Fibroblast of lung (primary cell): ENCODE results near the gene CHD9. TPM values are rescaled to one million over a fixed set of nuclear protein-coding genes. Genes with fewer than 3 reads are reported as not detected.

ENCODE experiments used
- DNase-seq, 2 donors: peaks; one replicate each; pipeline versions ENCODE4 v3.0.0 to v3.0.0-alpha.2; 2010; ENCODE audit warnings: low read depth in 2 of 2
- H2AFZ ChIP-seq: 2 replicates; pipeline ENCODE4 v1.5.1; 2012; ENCODE audit warnings: low read length, control low read depth, inconsistent platforms
- H3K27ac ChIP-seq: 2 replicates; pipeline ENCODE4 v1.5.1; 2011; ENCODE audit warnings: low read length, control low read depth; ENCODE audit not compliant: insufficient read depth
- H3K27me3 ChIP-seq: 2 replicates; pipeline ENCODE4 v1.5.1; 2011; ENCODE audit warnings: mild to moderate bottlenecking, low read length; ENCODE audit not compliant: control insufficient read depth, insufficient read depth
- H3K36me3 ChIP-seq: 2 replicates; pipeline ENCODE4 v1.5.1; 2011; ENCODE audit warnings: low read length; ENCODE audit not compliant: control insufficient read depth, insufficient read depth
- H3K4me1 ChIP-seq: 2 replicates; pipeline ENCODE4 v1.5.1; 2011; ENCODE audit warnings: low read length; ENCODE audit not compliant: control insufficient read depth, insufficient read depth; ENCODE audit errors: extremely low read depth
- H3K4me2 ChIP-seq: 2 replicates; pipeline ENCODE4 v1.5.1; 2011; ENCODE audit warnings: low read length, control low read depth; ENCODE audit not compliant: insufficient read depth; ENCODE audit errors: extremely low read depth
- H3K4me3 ChIP-seq, 4 experiments: fragments of 200-600 bp in 1 of 4; sonication (generic) in 1 of 4; replicated peaks in 1 of 4; 2 replicates each; pipeline ENCODE4 v1.5.1; 2011 to 2016; ENCODE audit warnings: low read length in 4 of 4, low read depth in 3 of 4, mild to moderate bottlenecking in 3 of 4, control low read depth in 2 of 4, inconsistent platforms in 1 of 4, mixed read lengths in 1 of 4; ENCODE audit not compliant: insufficient read depth in 1 of 4; ENCODE audit errors: control extremely low read depth in 1 of 4
- H3K79me2 ChIP-seq: 2 replicates; pipeline ENCODE4 v1.5.1; 2012; ENCODE audit warnings: mild to moderate bottlenecking, low read length, inconsistent platforms; ENCODE audit not compliant: control insufficient read depth, insufficient read depth
- H3K9ac ChIP-seq: 2 replicates; pipeline ENCODE4 v1.5.1; 2011; ENCODE audit warnings: mild to moderate bottlenecking, low read length, control low read depth; ENCODE audit not compliant: insufficient read depth
- H3K9me3 ChIP-seq: 2 replicates; pipeline ENCODE4 v1.5.1; 2012; ENCODE audit warnings: low read depth, low read length; ENCODE audit not compliant: control insufficient read depth, insufficient read depth
- H4K20me1 ChIP-seq: 2 replicates; pipeline ENCODE4 v1.5.1; 2011; ENCODE audit warnings: low read length; ENCODE audit not compliant: control insufficient read depth, insufficient read depth; ENCODE audit errors: extremely low read depth
- CTCF ChIP-seq, 2 donors: IDR thresholded peaks in 1 of 2; conservative IDR thresholded peaks in 1 of 2; 1 replicate in 1 of 2; 2 replicates in 1 of 2; pipeline ENCODE4 v1.5.1; 2011 to 2012; ENCODE audit warnings: low read length in 2 of 2, control low read depth in 1 of 2, inconsistent platforms in 1 of 2, low read depth in 1 of 2, mild to moderate bottlenecking in 1 of 2
- EZH2 ChIP-seq: IDR thresholded peaks from 2 replicates; pipeline ENCODE4 v1.5.1; 2012; ENCODE audit warnings: low read length, control low read depth, mild to moderate bottlenecking; ENCODE audit errors: missing control alignments
- polyA plus RNA-seq, 2 donors: library from polyadenylated mRNA; depleted of rRNA in 1 of 2; stranded (reverse) in 1 of 2; unstranded in 1 of 2; fragments of >200 nt; gene quantifications; 2 replicates each; pipeline ENCODE4 v1.2.1, GENCODE V29; 2011 to 2012; ENCODE audit warnings: missing spikeins in 1 of 2
- total RNA-seq: library from RNA; depleted of rRNA; stranded (reverse); fragments of >200 nt; gene quantifications from 2 replicates; pipeline ENCODE4 v1.2.1, GENCODE V29; 2014

Gene CHD9
- total and polyA plus RNA-seq, 2 donors (not counting 1 experiment from before 2014, with no cell fraction given): 32.9 to 60.9 TPM

- TF ChIP-seq EZH2: no peak
- TF ChIP-seq CTCF (conservative IDR thresholded peaks at IDR 0.05 in 1 of 2, IDR thresholded peaks at IDR 0.05 in 1 of 2; ENCODE audit: low read depth in 1 of 2, low read length in 2 of 2): no peak
- H3K9ac ChIP-seq: no peak overlapping the region
- no peaks in the 10 kb centered on the region for H3K9me3 ChIP-seq
- no peak overlapping the region for H2AFZ ChIP-seq
- no peaks in the 10 kb centered on the region for H3K4me1 ChIP-seq
- H3K36me3 ChIP-seq: peaks cover 5% of the 10 kb centered on the region
- peaks cover 30% of the 10 kb centered on the region for H3K79me2 ChIP-seq
- no peak overlapping the region for H3K27ac ChIP-seq
- no peaks in the 10 kb centered on the region for H4K20me1 ChIP-seq
- H3K27me3 ChIP-seq: no peaks in the 10 kb centered on the region
- H3K4me3 ChIP-seq: no peak overlapping the region
- DNase-seq: no peak
- no peak overlapping the region for H3K4me2 ChIP-seq
These were observed 99.7 kb downstream of the CHD9 start for GRCh38 chr16:53154513-53154912.

- no peak overlapping the region for H2AFZ ChIP-seq
- no peak overlapping the region for H3K4me3 ChIP-seq
- H3K4me1 ChIP-seq: no peaks in the 10 kb centered on the region
- H3K27me3 ChIP-seq: no peaks in the 10 kb centered on the region
- H3K27ac ChIP-seq: no peak overlapping the region
- H3K36me3 ChIP-seq: peaks cover 5% of the 10 kb centered on the region
- DNase-seq: peak in 1 of 2 donors; percentile 69
- H4K20me1 ChIP-seq: no peaks in the 10 kb centered on the region
- no peak for TF ChIP-seq EZH2
- TF ChIP-seq CTCF (conservative IDR thresholded peaks at IDR 0.05 in 1 of 2, IDR thresholded peaks at IDR 0.05 in 1 of 2; ENCODE audit: low read depth in 1 of 2, low read length in 2 of 2): no peak
- no peak overlapping the region for H3K9ac ChIP-seq
- H3K9me3 ChIP-seq: no peaks in the 10 kb centered on the region
- H3K4me2 ChIP-seq: no peak overlapping the region
- peaks cover 25% of the 10 kb centered on the region for H3K79me2 ChIP-seq
These were observed 101.7 kb downstream of the CHD9 start for GRCh38 chr16:53156516-53156915.

- no peaks in the 10 kb centered on the region for H3K9me3 ChIP-seq
- TF ChIP-seq CTCF (conservative IDR thresholded peaks at IDR 0.05 in 1 of 2, IDR thresholded peaks at IDR 0.05 in 1 of 2; ENCODE audit: low read depth in 1 of 2, low read length in 2 of 2) (peak; percentile 71 to 80), EZH2 (no peak)
- no peak overlapping the region for H3K4me2 ChIP-seq
- no peak overlapping the region for H2AFZ ChIP-seq
- H3K4me3 ChIP-seq: no peak overlapping the region
- peak; percentile 48 to 74 for DNase-seq
- no peaks in the 10 kb centered on the region for H3K27me3 ChIP-seq
- no peaks in the 10 kb centered on the region for H4K20me1 ChIP-seq
- H3K9ac ChIP-seq: no peak overlapping the region
- H3K4me1 ChIP-seq: no peaks in the 10 kb centered on the region
- H3K79me2 ChIP-seq: peaks cover 12% of the 10 kb centered on the region
- peaks cover 5% of the 10 kb centered on the region for H3K36me3 ChIP-seq
- H3K27ac ChIP-seq: no peak overlapping the region
These were observed 105.1 kb downstream of the CHD9 start for GRCh38 chr16:53159781-53160436.
